Measurements from ENCODE around the gene DENND2A. TPM values are rescaled to one million over a fixed set of nuclear protein-coding genes. Genes with fewer than 3 reads are reported as not detected.
"Not testable (repeated sequence)": the region's sequence is repeated elsewhere in the genome, so short reads cannot be mapped to it uniquely, and the experiment has no call there.

DENND2A gene
- total RNA-seq, 1 experiment from 2014 or later, result 7.9 TPM

GRCh38 chr7:140625908-140626868 is 14.4 kb downstream of the DENND2A start:
- in situ Hi-C loops (cut with HindIII; ENCODE audit: low sequenced_read_pairs), result no loop called here
- DNase-seq (ENCODE audit: low spot score), result peak; percentile 47

DNA sequence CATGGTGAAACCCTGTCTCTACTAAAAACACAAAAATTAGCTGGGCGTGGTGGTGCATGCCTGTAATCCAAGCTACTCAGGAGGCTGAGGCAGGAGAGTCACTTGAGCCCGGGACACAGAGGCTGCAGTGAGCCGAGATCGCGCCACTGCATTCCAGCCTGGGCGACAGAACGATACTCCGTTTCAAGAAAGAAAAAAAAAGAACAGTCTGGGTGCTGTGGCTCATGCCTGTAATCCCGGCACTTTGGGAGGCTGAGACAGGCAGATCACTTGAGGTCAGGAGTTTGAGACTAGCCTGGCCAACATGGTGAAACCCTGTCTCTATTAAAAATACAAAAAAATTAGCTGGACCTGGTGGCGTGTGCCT is 15.4 kb downstream of the DENND2A start:
- in situ Hi-C loops (cut with HindIII; ENCODE audit: low sequenced_read_pairs); DNase-seq (ENCODE audit: low spot score): not testable (repeated sequence)

DNA sequence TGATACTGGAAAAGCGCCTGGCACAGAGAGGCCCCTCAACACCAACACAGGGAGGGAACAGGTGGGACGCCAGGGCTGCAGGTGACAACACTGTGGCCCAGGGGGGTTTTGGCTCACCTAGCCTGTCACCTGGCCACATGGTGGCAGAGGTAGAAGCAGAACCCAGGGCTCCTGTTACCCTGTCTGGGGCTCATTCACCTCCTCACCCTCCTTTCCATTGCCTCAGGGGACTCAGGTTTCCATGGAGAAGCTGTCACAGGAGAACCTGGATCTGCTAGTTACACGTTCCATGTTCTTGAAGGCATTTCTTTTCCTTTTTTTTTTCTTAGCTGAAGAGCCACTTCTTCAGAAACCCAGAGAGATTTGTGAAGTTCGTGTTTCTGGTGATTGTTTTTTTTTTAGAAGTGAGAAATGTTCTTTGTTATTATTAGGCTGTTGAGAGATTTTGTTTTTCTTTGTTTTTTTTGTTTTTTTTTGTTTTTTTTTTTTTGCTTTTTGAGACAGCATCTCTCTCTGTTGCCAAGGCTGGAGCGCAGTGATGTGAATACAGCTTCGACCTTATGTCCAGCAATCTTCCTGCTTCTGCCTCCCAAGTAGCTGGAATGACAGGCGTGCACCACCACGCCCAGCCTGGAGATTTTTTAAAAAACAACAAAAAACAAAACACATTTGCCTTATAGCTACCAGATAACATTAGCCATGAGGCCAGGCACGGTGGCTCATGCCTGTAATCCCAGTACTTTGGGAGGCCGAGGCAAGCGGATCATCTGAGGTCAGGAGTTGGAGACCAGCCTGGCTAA is 16.0 kb downstream of the DENND2A start:
- DNase-seq (ENCODE audit: low spot score), result no peak
- in situ Hi-C loops (cut with HindIII; ENCODE audit: low sequenced_read_pairs), result no loop called here

DNA sequence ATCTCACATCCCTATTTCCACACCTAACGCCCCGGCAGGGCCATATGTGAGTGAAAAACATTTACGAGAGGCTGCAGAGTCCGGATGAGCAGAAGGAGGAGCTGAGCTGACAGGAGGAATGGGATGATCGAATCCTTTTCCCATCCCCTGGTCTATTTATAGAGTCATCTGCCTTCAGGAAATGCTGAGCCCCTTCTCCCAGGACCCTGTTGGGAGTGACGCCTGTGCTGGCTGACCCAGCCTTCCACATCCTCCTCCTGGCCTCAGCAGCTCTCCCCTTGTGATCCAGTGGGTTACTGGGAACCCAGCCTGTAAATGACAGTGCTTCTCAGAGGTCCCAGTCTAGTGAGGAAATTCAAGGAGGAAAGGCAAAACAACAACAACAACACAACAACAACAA is 16.6 kb downstream of the DENND2A start:
- no peak for DNase-seq (ENCODE audit: low spot score)
- in situ Hi-C loops (cut with HindIII; ENCODE audit: low sequenced_read_pairs), result no loop called here

GRCh38 chr7:140621401-140622021 is 19.1 kb downstream of the DENND2A start:
- no peak for DNase-seq (ENCODE audit: low spot score)
- in situ Hi-C loops (cut with HindIII; ENCODE audit: low sequenced_read_pairs), result no loop called here

- in situ Hi-C loops (cut with HindIII; ENCODE audit: low sequenced_read_pairs), result not testable (repeated sequence)
Measured at GRCh38 chr7:140619915-140620510, 20.6 kb downstream of the DENND2A start.

GRCh38 chr7:140619176-140619575 is 21.4 kb downstream of the DENND2A start:
- no peak for DNase-seq (ENCODE audit: low spot score)
- in situ Hi-C loops (cut with HindIII; ENCODE audit: low sequenced_read_pairs), result no loop called here

More at GRCh38 chr7:140619915-140620510, 20.6 kb downstream of the DENND2A start:
- not testable (repeated sequence) for DNase-seq (ENCODE audit: low spot score)

GRCh38 chr7:140618306-140618705 is 22.3 kb downstream of the DENND2A start:
- in situ Hi-C loops (cut with HindIII; ENCODE audit: low sequenced_read_pairs), result no loop called here
- DNase-seq (ENCODE audit: low spot score), result no peak

DNA sequence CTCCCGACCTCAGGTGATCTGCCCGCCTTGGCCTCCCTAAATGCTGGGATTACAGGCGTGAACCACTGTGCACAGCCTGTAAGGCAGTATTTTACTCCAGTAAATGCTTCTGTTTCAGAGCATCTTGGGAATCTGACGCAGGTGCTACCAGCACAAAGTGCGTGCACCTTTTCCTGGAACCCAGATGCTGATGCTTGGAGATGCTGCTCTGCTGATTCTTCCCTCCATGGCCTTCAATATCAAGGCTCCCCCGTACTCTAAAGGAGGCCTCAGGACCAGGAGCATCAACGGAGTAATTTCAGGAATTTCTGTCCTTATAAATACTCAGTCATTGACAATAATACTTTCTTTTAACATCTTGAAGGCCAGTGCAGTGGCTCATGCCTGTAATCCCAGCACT is 23.5 kb downstream of the DENND2A start:
- in situ Hi-C loops (cut with HindIII; ENCODE audit: low sequenced_read_pairs), result no loop called here

GRCh38 chr7:140616328-140616727 is 24.3 kb downstream of the DENND2A start:
- in situ Hi-C loops (cut with HindIII; ENCODE audit: low sequenced_read_pairs), result no loop called here
- DNase-seq (ENCODE audit: low spot score), result no peak

More for the DNA sequence above, 23.5 kb downstream of the DENND2A start:
- DNase-seq (ENCODE audit: low spot score), result no peak

DNA sequence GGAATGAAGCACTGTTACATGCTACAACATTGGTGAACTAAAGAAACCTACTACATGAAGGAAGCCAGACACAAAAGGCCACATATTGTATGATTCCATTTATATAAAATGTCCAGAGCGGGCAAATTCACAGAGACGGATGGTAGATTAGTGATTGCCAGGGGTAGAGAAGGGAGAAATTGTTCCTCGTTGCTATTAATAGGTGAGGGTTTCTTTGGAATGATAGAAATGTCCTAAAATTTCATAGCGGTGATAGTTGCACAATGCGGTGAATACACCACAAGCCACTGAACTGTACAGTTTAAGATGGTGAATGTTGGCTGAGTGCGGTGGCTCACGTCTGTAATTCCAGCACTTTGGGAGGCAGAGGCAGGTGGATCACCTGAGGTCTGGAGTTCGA is 29.0 kb downstream of the DENND2A start:
- in situ Hi-C loops (cut with HindIII; ENCODE audit: low sequenced_read_pairs), result no loop called here
- DNase-seq (ENCODE audit: low spot score), result no peak

DNA sequence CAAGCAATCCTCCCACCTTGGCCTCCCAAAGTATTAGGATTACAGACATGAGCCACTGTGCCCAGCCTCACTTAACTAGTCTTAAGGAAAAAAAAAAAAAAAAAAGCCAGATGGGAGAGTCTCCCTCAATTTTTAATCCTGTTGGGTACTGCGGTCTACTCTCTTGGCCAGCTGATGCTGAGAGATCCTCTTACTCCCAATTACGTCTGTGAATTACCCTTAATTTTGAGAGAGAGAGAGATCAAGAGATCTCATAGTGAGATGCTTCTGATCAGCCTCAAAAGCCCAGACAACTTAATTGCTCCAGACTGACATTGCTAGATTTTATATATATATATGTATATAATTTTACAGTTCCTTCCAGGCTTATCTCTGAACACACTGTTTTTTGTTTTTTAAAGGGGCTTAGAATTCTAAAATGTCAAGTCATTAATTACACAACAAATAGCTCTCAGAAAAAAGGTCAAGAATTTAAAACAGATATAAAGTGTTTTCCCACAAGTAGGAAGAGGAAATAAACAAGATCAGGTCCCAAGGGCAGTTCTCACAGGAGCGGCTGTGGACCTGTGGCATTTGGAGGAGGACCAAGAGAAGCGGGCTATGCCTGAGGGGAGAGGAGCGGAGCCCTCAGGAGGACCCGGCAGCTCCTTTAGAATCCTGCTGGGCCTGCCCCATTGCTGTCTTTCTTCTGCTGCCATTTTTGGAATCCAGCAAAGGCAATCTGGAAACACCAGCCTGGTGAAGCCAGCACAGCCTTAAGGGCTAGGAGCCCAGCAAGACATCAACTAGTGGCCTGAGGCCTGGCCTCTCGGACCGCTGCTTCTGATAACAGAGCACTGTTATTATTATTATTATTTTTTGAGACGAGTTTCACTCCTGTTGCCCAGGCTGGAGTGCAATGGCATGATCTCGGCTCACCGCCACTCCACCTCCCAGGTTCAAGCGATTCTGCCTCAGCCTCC is 30.1 kb downstream of the DENND2A start:
- in situ Hi-C loops (cut with HindIII; ENCODE audit: low sequenced_read_pairs), result no loop called here

DNA sequence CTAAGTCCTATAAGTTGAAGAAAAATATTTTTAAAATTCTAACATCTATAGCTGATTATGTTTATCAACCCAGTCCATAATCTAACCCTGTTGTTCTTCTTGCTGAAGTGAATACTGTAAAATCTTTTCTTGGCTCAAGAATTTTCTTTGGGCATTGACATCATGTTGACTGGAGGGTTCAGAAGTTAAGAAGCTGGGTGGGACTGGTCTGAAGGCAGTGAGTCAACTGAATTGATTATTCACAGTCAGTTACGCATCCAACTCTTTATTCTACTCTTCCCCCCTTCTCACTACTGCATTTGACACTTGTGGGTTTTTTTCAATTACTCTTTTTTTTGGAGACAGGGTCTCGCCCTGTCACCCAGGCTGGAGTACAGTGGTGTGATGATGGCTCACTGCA is 31.0 kb downstream of the DENND2A start:
- DNase-seq (ENCODE audit: low spot score), result no peak
- in situ Hi-C loops (cut with HindIII; ENCODE audit: low sequenced_read_pairs), result no loop called here

More for the DNA sequence above, 30.1 kb downstream of the DENND2A start:
- no peak for DNase-seq (ENCODE audit: low spot score)

DNA sequence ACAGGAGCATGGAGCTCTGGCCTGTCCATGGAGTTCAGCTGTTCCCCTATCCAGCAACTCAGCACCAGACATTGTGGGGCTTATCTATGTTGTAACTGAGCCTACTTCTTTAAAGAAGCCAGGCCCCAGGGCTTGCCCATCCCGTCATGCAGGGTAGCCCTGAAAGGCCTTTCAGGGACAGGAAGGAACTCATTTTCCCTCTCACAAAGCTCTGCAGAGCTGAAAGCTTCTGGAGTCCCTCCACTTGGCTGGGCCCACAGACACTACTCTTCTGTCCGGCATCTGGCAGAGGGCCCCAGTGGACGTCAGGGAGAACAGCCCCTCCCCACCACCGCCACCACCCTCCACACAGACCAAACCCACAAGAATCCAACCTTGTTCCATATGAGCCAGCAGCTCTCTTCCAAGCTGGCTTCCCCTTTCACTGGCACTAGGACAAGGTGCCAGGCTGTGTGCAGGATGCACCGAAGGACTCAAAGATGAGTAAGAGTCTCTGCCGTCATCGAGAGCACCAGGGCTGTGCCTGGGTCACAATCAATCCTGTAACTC is 33.1 kb downstream of the DENND2A start:
- in situ Hi-C loops (cut with HindIII; ENCODE audit: low sequenced_read_pairs), result no loop called here
- peak; percentile 32 for DNase-seq (ENCODE audit: low spot score)

DNA sequence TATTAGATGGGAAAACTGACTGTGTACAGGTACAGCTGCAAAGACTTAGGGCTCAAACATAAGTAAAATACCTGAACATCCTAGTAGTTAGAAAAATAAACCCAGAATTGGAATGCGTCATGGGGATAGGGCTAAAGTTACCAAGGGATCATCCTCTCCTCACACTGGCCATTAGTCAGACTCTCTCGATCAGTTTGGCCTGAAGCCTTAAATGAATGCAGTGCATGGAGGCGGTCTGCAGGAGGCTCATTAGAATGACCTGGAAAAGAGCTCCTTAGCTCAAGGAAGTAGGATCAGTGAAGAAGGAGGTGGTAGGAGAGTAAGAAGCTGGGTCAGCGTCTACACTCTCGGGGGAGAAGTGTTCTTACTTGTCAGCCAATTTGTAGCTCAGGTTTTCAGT is 35.3 kb downstream of the DENND2A start:
- in situ Hi-C loops (cut with HindIII; ENCODE audit: low sequenced_read_pairs), result no loop called here
- DNase-seq (ENCODE audit: low spot score), result no peak

DNA sequence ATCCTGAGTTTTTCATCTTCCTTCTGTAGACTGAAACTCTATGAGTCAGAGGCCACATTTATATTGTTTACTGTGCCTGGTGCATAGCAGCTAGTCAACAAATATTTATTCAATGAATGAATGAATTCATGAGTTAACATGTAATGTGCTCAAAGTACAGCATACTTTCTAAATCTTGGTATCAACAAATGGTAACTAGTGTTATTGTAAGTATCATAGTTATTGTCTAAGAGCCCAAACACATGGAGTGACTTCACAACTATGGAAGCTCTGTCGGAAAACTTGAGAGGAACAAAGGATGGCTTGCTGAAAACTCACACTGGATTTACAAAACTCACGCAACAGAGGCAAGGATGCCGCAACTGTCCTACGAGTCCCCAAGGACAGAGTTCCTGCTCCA is 35.9 kb downstream of the DENND2A start:
- DNase-seq (ENCODE audit: low spot score), result no peak
- in situ Hi-C loops (cut with HindIII; ENCODE audit: low sequenced_read_pairs), result no loop called here

DNA sequence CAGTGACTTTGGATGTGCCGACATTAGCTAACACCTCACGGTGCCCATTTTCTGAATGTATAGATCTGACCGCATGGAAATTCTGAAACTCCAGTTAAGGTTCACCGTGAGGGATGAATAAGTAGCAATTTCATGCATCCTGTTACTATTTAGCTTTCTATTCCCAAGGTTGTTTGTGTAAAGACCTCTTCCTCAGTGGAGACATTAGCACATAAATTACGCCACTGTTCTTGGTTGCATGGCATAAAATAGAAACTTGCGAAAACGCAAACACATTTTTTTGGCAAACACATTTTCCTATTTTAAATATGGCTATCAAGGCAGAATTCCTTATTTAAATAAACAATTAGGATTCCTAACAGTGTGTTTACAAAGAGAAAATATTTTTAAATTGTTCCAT is 36.5 kb downstream of the DENND2A start:
- in situ Hi-C loops (cut with HindIII; ENCODE audit: low sequenced_read_pairs), result no loop called here
- no peak for DNase-seq (ENCODE audit: low spot score)

DNA sequence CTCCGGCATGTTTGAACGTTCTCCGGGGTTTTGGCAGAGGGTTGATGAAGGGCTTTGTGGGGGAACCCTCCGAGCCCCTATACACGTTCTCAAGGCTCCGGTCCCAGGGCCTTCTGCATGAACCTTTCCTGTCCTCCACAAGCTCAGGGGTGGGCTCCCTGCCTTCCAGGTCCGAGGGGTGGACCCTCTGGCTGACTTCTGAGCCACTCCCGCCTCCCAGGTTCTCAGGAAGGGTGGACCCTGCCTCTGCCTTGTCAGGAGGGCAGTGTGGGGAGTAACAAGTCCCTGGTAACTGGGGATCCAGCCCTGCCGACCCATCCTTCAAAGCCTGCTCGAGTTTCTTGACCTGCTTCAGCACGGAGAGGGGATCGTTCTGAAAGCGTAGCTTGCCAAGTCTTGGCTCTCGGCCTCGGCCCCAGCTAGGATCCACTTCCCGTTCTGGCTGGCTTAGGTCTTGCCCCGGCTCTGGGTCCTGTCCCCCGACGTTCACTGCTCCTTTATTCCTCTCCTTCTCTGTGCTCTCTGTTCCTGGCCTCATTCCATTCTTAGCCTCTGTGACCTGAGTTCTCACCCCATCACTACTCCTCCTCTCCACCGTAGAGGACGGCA is 38.9 kb downstream of the DENND2A start:
- in situ Hi-C loops (cut with HindIII; ENCODE audit: low sequenced_read_pairs), result no loop called here

More for the DNA sequence above, 38.9 kb downstream of the DENND2A start:
- DNase-seq (ENCODE audit: low spot score), result no peak
